GM12878 (cell line): ENCODE data around the gene DDX5. TPM values are rescaled to one million over a fixed set of nuclear protein-coding genes. Genes with fewer than 3 reads are reported as not detected.
A peak's percentile ranks its signal among the peaks of the same experiment; 100 is the strongest.

ENCODE experiments used
- CHD1 ChIP-seq: IDR thresholded peaks from 2 replicates; pipeline ENCODE4 v1.6.1; 2012; ENCODE audit warnings: low read depth, low read length, improper control_type of control experiment
- CHD4 ChIP-seq: fragments of 200-600 bp; sonication (generic); IDR thresholded peaks from 2 replicates; pipeline ENCODE4 v1.6.1; 2016; ENCODE audit warnings: mild to moderate bottlenecking
- RUNX3 ChIP-seq: IDR thresholded peaks from 2 replicates; pipeline ENCODE4 v1.6.1; 2012; ENCODE audit warnings: low read length, inconsistent platforms
- WRNIP1 ChIP-seq: IDR thresholded peaks from 2 replicates; pipeline ENCODE4 v1.6.1; 2011; ENCODE audit warnings: low read depth, low read length, improper control_type of control experiment, borderline replicate concordance
- polyA plus RNA-seq, 11 experiments: library from polyadenylated mRNA; depleted of rRNA in 4 of 11; unstranded in 6 of 11; stranded (reverse) in 5 of 11; fragments of >200 nt; fragmentation: Nextera tagmentation in 4 of 11; fragmentation: Illumina TruSeq in 1 of 11; extraction: Ambion mirVana in 4 of 11; extraction: Trizol in 1 of 11; gene quantifications; 1 replicate in 1 of 11; 2 replicates in 10 of 11; pipeline versions ENCODE4 v1.2.1 to v1.2.3, GENCODE V29; 2011 to 2016; ENCODE audit warnings: inconsistent platforms in 2 of 11, missing spikeins in 2 of 11, low read depth in 1 of 11
- total RNA-seq, 4 experiments: library from RNA; depleted of rRNA in 3 of 4; stranded (reverse); fragments of >200 nt in 3 of 4; fragmentation: Illumina TruSeq in 1 of 4; extraction: Trizol in 1 of 4; gene quantifications; 2 replicates each; pipeline versions ENCODE4 v1.2.1 to v1.2.3, GENCODE V29; 2013 to 2021
- TF ChIP-seq, protein P1 (sequence below): fragments of 450-650 bp; IDR thresholded peaks from 2 replicates; pipeline ENCODE4 v1.6.1; 2017; ENCODE audit warnings: antibody characterized with exemption, mild to moderate bottlenecking, moderate library complexity
- TF ChIP-seq, protein P2 (sequence below): IDR thresholded peaks from 2 replicates; pipeline ENCODE4 v1.6.1; 2012; ENCODE audit warnings: low read depth, low read length, improper control_type of control experiment
- TF ChIP-seq, protein P3 (sequence below): fragments of 450-650 bp; formaldehyde crosslinking; IDR thresholded peaks from 2 replicates; pipeline ENCODE4 v1.4.0; 2022; ENCODE audit warnings: mild to moderate bottlenecking, moderate library complexity

The DDX5 gene
- total and polyA plus RNA-seq, 10 of the 15 experiments (the other 5 are each of a cell fraction or from before 2014, with no cell fraction given) = 257 to 1,423 (median 719) TPM

DNA sequence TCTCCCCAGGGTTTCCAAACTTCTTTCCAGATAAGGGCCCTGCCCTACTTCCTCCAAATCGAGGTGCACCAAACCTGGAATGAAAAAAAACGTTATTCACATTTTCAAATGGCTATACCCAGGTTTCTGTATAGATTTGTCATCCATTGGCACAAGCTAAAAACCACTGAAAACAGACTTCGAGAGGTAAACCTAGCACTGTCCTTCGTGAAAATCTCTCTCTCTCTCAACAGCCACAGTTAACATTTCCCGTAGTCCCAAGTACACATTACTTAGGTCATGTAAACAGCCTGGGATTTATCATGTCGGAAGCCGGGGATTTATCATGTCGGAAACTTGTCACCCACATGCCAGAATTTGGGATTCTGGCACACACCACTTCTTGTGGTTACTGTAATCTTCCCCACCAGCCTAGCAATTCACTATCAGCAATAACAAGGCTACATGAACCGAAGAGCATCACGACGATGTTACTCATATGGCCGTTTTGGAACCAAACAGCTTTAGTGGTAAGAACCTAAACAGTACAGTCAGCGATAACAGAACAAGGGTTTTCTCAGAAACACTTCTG, 1.2 kb downstream of the DDX5 start (continued):
- TF ChIP-seq, protein P1, sequence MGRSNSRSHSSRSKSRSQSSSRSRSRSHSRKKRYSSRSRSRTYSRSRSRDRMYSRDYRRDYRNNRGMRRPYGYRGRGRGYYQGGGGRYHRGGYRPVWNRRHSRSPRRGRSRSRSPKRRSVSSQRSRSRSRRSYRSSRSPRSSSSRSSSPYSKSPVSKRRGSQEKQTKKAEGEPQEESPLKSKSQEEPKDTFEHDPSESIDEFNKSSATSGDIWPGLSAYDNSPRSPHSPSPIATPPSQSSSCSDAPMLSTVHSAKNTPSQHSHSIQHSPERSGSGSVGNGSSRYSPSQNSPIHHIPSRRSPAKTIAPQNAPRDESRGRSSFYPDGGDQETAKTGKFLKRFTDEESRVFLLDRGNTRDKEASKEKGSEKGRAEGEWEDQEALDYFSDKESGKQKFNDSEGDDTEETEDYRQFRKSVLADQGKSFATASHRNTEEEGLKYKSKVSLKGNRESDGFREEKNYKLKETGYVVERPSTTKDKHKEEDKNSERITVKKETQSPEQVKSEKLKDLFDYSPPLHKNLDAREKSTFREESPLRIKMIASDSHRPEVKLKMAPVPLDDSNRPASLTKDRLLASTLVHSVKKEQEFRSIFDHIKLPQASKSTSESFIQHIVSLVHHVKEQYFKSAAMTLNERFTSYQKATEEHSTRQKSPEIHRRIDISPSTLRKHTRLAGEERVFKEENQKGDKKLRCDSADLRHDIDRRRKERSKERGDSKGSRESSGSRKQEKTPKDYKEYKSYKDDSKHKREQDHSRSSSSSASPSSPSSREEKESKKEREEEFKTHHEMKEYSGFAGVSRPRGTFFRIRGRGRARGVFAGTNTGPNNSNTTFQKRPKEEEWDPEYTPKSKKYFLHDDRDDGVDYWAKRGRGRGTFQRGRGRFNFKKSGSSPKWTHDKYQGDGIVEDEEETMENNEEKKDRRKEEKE = 0 out of 2 replicates have a peak, but pooled peaks have one; percentile 34
- 0 out of 2 replicates have a peak, but pooled peaks have one; percentile 17 for TF ChIP-seq WRNIP1
- TF ChIP-seq RUNX3 = peak; percentile 23; the same call in 1 of the 2 replicates
- no peak for TF ChIP-seq CHD4
- TF ChIP-seq, protein P2, sequence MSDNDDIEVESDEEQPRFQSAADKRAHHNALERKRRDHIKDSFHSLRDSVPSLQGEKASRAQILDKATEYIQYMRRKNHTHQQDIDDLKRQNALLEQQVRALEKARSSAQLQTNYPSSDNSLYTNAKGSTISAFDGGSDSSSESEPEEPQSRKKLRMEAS = no peak
- TF ChIP-seq, protein P3, sequence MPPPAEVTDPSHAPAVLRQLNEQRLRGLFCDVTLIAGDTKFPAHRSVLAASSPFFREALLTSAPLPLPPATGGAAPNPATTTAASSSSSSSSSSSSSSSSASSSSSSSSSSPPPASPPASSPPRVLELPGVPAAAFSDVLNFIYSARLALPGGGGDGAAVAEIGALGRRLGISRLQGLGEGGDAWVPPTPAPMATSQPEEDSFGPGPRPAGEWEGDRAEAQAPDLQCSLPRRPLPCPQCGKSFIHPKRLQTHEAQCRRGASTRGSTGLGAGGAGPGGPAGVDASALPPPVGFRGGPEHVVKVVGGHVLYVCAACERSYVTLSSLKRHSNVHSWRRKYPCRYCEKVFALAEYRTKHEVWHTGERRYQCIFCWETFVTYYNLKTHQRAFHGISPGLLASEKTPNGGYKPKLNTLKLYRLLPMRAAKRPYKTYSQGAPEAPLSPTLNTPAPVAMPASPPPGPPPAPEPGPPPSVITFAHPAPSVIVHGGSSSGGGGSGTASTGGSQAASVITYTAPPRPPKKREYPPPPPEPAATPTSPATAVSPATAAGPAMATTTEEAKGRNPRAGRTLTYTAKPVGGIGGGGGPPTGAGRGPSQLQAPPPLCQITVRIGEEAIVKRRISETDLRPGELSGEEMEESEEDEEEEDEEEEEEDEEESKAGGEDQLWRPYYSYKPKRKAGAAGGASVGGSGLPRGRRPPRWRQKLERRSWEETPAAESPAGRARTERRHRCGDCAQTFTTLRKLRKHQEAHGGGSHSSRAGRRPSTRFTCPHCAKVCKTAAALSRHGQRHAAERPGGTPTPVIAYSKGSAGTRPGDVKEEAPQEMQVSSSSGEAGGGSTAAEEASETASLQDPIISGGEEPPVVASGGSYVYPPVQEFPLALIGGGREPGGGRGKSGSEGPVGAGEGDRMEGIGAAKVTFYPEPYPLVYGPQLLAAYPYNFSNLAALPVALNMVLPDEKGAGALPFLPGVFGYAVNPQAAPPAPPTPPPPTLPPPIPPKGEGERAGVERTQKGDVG = no peak
- TF ChIP-seq CHD1 = 0 out of 2 replicates have a peak, but pooled peaks have one; percentile 3
